C4-2B (cell line): ENCODE measurements around the gene ITPKB.

Experiments
- CTCF ChIP-seq: fragments of 450-650 bp; conservative IDR thresholded peaks from 2 replicates; pipeline ENCODE4 v1.5.1; 2017; ENCODE audit warnings: mild to moderate bottlenecking
- ZFX ChIP-seq: fragments of 450-650 bp; IDR thresholded peaks from 2 replicates; pipeline ENCODE4 v1.6.1; 2017

GRCh38 chr1:226784081-226785049 is 45.3 kb upstream of the ITPKB start:
- no peak for TF ChIP-seq CTCF
- no peak for TF ChIP-seq ZFX
